Lower leg skin (tissue), 3 donors: ENCODE measurements around the gene SRCAP.

Source experiments
- POLR2A ChIP-seq, 2 donors: fragments of 450-650 bp; IDR thresholded peaks; one replicate each; pipeline ENCODE4 v1.6.1; 2016 to 2017; ENCODE audit warnings: antibody characterized with exemption in 2 of 2, mild to moderate bottlenecking in 1 of 2, moderate library complexity in 1 of 2
- TF ChIP-seq, protein P1 (sequence below), 3 donors: fragments of 450-650 bp; IDR thresholded peaks; one replicate each; pipeline ENCODE4 v1.5.1; 2016; ENCODE audit warnings: antibody characterized with exemption in 3 of 3, mild to moderate bottlenecking in 3 of 3, moderate library complexity in 2 of 3

DNA sequence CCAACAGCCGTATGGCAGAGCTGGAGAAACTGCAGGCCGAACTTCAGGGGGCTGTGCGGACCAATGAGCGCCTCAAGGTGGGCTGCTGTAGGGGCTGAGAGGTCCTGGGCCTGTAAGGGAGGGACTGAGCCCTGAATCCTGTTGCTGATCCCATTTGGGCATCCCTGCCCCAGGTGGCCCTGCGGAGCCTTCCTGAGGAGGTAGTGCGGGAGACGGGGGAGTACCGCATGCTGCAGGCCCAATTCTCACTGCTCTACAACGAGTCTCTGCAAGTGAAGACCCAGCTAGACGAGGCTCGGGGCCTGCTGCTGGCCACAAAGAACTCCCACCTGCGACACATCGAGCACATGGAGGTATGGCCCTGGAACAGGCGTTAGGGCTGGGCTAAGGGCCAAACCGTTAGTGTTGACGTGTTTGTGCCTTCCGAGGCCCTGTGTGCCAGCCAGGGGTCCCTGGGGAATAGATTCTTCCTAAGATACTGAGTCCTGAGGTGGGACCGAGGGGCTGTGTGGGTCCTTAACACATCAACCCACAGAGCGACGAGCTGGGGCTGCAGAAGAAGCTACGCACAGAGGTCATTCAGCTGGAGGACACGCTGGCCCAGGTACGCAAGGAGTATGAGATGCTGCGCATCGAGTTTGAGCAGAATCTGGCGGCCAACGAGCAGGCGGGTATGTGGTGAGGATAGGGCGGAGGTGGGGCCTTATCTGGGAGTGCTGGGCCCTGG lies 67.4 kb downstream of the SRCAP start:
- TF ChIP-seq POLR2A (IDR thresholded peaks at IDR 0.05) = no peak
- TF ChIP-seq, protein P1, sequence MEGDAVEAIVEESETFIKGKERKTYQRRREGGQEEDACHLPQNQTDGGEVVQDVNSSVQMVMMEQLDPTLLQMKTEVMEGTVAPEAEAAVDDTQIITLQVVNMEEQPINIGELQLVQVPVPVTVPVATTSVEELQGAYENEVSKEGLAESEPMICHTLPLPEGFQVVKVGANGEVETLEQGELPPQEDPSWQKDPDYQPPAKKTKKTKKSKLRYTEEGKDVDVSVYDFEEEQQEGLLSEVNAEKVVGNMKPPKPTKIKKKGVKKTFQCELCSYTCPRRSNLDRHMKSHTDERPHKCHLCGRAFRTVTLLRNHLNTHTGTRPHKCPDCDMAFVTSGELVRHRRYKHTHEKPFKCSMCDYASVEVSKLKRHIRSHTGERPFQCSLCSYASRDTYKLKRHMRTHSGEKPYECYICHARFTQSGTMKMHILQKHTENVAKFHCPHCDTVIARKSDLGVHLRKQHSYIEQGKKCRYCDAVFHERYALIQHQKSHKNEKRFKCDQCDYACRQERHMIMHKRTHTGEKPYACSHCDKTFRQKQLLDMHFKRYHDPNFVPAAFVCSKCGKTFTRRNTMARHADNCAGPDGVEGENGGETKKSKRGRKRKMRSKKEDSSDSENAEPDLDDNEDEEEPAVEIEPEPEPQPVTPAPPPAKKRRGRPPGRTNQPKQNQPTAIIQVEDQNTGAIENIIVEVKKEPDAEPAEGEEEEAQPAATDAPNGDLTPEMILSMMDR (IDR thresholded peaks at IDR 0.05) = no peak
